AG20443 (cell line): ENCODE data around the gene MADCAM1.

Experiments
- DNase-seq: peaks from one replicate; pipeline ENCODE4 v3.0.0; 2012; ENCODE audit warnings: low spot score, mixed read lengths

MADCAM1 gene

DNA sequence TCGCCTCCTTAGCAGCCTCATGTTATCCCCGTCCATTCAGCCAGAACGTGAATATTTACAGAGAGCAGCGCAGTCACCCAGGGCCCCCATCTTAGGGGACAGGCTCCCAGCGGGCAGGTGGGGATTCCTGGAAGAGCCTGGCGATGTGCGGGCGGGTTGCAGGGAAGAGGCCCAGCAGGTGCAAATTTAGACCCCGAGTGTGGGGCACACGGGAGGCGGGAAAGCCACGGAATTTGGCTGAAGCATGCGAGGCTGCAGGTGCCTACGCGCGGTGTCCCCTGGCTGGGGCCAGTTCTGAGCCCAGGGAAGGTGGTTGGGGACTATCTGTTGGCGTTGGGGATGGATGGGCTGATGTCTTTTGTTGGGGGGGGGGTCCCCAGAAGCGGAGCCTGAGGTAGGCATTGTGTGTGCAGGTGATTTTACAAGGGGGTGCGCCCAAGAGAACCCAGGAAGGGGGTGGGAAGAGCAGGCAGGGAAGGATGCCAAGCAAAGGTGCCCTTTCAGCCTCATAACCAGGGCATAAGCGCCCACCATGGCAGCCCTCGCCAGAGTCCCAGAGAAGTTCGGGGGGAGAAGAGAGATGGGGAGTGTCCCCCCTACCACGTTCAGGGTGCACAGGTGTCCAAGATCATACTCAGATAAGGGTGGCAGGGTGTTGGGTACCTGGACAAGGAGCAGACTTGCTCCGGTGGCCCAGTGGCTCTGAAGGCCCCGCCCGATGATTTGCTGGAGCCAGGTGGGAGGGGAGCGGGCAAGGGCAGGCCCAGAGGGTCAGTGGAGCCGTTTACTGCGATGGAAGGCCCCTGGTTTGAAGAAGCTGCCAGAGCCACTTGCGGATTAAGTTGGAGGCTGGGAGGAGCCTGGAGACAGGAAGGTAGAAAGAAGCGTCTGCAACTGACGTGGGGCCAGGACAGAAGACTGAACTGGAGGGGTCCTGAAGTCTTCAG, 12.2 kb downstream of the MADCAM1 start:
- DNase-seq = no peak

DNA sequence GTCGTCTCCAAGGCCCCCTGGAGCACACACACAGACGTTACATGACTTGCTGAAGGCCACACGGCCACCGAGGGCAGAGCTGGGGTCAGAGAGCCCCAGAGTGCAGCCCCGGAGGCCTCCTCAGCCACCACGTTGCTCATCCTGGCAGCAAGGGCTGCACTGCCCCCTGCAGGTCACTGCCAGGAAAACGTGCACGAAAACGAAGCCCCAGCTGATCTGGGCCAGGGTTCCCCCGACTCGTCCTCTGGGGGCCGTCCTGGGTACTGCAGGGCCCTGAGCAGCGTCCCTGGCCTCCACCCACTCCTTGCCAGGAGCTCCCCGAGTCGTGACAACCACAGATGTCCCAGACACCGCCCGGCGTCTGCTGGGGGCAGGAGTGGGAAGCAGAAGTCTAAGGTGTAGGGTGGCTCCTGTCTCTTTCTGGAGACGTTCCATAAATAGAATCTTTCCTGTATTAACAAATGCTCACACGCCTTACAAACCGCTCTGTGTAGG, 14.4 kb downstream of the MADCAM1 start:
- peak; percentile 87 for DNase-seq

DNA sequence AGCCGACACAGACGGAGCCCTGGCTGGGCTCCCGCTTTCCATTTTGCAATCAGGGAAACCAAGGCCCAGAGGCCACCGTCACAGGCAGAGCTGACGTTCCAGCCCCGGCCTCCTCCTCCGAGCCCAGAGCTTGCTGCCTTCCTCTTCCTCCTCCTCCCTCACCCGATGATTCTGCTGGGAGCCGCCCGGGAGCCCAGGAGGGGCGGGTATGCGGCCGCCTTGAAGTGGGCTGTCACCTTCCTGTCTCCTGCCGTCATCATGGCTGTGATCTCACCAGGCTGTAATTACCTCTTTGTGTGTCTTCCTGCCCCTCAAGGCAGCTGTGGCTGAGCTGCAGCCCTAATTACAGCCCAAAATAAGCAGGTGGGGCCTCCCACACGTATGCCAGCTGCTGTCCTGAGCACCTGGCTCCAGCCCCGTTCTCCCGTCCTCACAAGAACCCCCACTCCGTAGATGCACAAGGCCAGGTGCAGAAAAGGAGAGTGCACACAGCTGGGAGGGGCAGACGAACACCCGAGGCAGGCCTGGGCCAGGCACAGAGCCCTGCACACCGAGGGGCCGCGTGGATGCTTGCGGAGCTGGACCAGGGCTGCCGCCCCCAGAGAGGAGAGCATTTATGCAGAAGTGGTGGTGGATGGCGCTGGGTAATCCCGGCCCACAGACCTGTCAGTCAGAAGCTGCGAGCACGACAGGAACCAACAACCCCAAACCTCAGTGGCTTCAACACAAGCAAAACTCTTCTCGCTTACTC, 15.0 kb downstream of the MADCAM1 start:
- DNase-seq = no peak

DNA sequence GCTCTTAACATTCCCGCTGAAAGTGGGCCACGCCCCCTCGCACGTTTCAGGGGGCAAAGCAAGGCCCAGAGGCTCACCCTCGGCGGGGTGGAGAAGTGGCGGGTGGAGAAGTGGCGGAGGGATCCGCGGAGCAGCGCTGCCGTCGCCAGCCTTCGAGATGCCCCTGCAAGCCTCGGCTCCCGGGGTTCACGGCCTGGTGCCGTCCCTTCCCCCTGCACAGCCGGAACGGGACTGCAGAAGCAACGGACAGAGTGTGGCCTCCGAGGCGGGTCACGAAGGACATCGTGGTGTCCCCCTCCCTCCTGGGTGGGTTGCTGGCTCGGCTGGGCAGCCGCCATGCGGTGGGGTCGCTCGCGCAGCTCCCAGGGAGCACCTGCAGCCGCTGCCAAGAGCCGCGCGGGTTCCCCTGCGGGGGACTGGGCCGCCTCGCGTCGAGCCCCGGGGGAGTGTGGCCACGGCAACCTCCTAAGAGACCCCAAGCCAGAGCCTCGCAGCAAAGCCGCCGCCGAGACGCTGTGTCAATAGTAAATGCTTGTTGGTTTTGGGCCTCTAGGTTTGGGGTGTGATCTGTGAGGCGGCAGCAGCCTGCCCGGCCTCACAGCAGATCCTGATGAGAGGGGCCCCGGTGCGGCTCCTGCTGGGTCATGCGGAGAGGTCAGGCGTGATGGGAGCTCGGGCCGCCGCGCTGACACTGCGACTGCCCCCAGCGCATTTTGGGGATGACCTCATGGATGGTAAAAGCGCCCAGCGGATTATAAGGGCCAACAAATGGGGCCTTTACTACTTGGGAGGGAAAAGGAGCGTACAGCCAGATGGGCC, 16.5 kb downstream of the MADCAM1 start:
- no peak for DNase-seq

DNA sequence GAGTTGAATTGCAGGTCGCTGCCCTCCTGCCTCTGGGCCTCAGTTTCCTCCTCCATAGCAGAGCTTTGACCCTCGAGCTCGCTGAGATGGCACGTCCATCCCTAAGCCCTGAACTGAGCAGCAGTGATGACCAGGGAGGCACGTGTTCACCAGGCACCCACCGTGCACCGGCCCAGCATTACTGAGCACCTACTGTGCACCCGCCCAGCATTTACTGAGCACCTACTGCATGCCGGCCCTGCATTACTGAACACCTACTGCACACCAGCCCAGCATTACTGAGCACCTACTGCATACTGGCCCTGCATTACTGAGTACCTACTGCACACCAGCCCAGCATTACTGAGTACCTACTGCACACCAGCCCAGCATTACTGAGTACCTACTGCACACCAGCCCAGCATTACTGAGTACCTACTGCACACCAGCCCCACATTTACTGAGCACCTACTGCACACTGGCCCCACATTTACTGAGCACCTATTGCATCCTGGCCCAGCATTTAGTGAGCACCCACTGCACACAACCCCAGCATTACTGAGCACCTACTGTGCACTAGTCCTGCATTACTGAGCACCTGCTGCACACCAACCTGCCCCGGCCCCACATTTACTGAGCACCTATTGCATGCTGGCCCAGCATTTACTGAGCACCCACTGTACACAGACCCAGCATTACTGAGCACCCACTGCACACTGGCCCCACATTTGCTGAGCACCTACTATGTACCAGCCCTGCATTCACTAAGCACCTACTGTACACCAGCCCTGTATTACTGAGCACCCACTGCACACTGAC, 17.3 kb downstream of the MADCAM1 start:
- DNase-seq = no peak

DNA sequence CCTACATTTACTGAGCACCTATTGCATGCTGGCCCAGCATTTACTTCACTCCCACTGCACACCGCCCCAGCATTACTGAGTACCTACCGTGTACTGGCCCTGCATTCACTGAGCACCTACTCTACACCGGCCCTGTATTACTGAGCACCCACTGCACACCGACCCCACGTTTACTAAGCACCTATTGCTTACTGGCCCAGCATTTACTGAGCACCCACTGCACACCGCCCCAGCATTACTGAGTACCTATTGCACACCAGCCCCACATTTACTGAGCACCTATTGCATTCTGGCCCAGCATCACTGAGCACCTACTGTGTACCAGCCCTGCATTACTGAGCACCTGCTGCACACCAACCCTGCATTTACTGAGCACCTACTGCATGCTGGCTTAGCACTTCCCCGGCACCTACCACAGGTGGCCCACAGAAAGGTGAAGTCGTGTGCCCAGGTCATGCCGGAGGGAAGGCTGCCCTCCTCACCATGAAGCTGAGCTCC, 17.9 kb downstream of the MADCAM1 start:
- no peak for DNase-seq

DNA sequence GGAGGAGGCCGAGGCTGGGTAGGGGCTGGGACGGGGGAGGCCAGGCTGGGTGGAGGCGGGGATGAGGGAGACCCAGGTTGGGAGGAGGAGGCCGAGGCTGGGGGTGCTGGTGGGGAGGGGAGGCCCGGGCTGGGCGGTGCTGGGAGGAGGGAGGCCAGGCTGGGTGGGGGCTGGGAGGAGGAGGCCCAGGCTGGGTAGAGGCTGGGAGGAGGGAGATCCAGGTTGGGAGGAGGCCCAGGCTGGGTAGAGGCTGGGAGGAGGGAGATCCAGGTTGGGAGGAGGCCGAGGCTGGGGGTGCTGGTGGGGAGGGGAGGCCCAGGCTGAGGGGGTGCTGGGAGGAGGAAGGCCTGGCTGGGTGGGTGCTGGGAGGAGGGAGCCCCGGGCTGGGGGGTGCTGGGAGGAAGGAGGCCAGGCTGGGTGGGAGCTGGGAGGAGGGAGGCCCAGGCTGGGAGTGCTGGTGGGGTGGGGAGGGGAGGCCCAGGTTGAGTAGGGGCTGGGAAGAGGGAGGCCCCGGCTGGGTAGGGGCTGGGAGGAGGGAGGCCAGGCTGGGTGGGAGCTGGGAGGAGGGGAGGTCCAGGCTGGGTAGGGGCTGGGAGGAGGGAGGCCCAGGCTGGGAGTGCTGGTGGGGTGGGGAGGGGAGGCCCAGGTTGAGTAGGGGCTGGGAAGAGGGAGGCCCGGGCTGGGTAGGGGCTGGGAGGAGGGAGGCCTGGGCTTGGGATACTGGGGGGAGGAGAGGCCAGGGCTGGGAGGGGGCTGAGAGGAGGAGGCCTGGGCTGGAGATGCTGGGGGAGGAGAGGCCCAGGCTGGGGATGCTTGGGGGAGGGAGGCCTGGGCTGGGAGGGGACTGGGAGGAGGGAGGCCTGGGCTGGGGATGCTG, 21.7 kb downstream of the MADCAM1 start:
- DNase-seq = no peak

DNA sequence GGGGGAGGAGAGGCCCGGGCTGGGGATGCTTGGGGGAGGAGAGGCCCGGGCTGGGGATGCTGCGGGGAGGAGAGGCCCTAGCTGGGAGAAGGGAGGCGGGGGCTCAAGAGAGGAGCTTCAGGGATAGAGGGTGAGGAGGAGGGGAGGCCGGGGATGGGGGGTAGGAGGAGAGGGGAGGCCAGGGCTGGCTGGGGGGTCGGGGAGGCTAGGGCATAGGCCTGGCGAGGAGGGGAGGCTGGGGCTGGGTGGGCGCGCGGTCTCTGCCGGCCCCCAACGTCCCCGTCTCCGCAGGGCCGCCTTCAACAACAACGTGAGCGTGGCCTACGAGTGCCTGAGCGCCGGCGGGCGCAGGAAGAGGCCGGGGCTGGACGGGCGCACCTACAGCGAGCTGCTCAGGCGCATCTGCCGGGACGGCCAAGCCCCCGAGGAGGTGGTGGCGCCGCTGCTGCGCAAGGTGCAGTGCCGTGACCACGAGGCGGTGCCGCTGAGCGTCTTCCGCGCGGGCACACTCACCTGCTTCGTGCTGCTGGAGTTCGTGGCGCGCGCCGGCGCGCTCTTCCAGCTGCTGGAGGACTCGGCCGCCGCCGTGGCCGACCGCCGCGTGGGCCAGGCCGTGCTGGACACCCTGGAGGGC, 22.4 kb downstream of the MADCAM1 start:
- no peak for DNase-seq

DNA sequence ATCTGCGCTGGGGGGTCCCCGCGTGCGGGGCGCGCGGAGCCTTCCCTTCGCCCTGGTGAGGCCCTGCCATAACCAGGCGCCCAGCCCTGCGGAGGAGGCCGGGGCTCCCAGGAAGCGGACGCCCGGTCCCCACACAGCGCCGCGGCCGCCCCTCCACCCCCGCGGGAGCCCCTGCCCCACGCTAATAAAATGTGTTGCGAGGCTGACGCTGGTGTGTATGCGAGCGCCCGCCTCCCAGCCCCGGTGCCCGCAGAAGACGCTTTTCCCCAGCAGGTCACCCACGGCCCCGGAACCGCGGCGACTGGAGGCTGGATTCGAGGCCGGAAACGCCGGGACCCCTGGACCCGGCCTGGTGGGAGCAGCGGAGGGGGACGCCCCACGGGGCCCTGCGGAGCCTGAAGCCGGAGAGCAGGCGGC, 23.2 kb downstream of the MADCAM1 start:
- no peak for DNase-seq

DNA sequence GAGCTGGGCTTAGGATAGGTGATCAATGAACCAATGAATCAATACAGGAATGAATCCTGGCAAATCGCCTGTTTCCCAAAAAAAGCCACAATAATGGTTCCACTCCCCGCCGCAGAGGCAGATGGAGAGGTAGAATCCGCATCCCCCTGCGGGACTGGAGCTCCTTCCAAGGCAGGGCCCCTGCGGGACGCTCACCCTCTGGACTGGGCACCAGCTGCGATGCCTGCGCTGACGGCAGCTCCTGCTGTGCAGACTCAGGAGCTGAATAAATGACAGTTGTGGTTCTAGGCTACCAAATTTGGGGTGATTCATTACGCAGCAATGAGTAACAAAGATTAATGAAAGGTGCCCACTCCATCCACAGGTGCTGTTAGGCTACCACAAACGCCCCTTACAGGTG, 26.4 kb downstream of the MADCAM1 start:
- no peak for DNase-seq

DNA sequence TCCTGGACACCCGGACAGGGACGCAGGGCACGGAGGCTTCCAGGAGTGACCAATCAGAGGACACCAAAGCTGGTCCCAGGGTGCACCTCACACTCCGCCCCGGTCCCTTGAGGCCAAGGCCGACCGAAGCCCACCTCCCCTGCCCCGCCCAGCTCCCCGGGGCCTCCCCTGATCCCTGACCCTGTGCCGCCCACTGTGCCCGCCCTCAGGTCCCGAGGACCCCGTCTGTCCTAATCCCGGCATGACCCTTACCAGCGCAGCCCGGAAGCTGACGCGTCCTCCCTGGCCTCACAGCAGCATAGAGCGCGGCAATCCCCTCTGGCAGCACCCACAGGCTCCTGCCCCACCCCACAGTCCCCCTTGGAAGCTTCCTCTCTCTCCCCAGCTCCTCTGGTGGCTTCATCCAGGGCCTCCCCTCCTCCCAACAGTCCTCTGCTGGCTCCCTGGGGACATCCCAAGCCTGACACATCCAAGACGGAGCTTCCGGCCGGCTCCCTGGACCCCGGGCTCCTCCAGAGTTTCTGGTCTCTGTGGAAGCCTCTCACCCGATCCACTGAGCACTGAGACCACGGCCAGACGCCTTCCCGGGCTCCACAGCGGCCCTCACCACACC, 27.9 kb downstream of the MADCAM1 start:
- no peak for DNase-seq

DNA sequence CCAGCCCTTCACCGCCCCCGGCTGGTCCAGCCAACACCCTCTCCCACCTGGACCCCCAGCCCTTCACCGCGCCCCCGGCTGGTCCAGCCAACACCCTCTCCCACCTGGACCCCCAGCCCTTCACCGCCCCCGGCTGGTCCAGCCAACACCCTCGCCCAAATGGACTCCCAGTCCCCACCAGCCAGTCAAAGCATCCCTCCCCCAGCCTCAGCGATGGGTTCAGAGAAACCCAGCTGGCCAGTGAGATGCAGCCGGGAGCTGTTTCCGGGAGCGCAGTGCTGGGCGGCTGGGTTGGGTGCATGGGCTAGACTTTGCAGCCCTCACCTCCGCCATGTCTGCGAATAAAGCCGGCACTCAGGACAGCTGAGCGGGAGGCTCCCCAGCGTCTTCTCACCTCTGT, 28.7 kb downstream of the MADCAM1 start:
- DNase-seq = no peak

DNA sequence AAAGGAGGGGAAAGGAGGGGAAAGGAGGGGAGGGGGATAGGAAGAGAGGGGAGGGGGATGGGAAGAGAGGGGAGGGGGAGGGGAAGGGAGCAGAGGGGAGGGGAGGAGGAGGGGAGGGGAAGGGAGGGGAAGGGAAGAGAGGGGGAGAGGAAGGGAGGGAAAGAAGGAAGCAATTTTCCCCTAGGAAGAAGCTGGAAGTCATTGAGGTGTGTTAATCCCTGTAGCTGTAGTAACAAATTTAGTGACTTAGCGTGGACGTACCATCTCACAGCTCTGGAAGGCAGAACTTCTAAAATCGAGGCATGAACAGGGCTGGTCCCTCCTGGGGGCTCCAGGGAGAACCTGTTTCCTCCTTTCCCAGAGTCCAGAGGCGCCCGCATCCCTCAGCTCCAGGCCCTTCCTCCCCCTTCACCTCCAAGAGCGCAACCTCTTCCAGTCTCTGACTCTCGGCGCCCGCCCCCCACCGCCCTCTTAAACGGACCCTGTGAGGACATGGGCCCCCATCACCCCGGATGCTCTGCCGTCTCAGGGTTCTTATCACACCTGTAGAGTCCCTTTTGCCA, 29.7 kb downstream of the MADCAM1 start:
- no peak for DNase-seq

DNA sequence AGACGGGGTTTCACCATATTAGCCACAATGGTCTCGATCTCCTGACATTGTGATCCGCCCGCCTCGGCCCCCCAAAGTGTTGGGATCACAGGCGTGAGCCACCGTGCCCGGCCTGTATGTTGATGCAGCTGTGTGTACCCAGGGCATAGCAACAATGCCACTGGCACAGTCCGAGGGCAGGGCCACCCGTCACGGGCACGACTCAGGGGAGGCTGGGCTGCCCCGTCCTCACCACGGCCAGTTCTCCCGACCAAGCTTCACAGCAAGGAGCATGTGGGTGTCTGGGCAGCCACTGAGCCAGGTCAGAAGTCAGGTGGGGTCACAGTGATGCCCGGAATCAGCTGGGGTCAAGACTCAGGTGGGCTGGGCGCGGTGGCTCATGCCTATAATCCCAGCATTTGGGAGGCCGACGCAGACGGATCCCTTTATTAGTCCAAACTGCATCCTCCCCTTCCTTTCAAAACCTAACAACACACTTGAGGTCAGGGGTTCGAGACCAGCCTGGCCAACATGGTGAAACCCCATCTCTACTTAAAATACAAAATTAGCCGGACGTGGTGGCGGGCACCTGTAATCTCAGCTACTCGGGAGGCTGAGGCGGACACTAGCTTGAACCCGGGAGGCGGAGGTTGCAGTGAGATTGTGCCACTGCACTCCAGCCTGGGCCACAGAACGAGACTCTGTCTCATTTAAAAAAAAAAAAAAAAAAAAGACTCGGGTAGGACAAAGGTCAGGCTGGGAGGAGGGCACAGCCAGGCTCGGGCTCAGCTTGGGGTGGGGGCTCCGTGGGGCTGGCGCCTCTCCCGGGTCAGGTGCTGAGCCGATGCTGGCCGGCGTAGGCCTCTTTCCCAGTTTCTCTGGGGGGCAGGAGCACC, 34.1 kb downstream of the MADCAM1 start:
- DNase-seq = no peak

DNA sequence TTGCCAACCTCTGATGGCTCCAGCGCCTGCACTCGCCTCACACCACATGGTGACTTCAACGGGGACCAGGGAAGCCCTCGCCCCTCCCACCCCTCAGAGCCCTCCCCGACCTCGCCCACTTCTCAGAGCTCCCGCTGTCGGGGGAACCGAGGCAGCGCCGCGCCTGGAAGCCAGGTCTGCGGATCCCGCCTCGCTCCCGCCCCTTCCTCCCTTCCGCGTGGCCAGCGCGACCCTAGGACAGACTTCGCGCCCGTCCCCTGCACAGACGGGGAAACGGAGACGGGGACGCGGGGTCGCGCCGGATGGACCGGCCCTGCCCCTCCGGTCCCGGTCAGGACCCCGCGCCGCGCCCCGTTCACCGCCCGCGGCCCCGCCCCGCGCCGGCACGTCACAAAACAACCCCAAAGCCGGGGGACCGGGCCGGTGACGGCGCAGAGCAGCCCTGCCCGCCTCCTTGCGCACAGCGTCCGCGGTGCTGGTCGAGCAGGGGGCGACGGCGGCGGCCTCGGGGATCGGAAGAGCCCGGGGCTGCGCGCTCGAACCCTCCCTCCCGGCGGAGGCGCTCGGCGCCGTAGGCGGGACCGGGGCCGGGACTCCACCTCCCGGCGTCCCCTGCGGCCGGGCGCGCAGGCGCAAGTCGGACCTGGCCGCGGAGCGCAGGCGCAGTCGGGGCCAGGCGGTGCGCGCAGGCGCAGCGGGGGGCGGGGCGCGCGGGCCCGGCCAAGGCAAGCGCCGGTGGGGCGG, 34.9 kb downstream of the MADCAM1 start:
- DNase-seq = peak; percentile 100

DNA sequence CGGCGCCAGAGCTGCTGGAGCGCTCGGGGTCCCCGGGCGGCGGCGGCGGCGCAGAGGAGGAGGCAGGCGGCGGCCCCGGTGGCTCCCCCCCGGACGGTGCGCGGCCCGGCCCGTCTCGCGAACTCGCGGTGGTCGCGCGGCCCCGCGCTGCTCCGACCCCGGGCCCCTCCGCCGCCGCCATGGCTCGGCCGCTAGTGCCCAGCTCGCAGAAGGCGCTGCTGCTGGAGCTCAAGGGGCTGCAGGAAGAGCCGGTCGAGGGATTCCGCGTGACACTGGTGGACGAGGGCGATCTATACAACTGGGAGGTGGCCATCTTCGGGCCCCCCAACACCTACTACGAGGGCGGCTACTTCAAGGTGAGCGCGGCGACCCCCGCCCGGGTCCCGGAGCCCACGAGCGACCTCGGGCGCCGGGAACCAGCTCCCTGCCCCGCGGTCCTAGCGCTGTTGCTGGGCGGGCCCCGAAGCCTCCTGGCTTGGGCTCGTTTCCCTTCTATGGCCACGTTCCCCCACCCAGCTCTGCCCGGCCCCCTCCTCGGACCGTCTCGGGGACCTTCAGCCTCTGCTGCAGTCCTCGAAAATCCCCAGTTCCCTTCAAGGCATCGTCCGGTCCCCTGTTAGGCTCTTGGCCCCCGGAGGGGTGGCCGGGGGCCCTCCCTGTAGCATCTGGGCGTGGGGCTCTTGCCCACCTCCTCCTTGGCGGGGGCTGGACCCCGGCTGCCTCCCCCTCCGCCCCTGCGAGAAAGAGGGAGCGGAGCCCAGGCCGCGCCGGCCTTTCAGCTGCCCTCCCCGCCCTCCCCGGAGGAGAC, 35.7 kb downstream of the MADCAM1 start, which contains the start of gene CDC34:
TSS of gene CDC34 (plus strand) at position 8 of the 808 bp plus-strand sequence. CDS start at position 180, 172 bp downstream.
- peak; percentile 39 for DNase-seq
